IMR-90 (cell line): ENCODE results near the gene KDM3A. TPM values are rescaled to one million over a fixed set of nuclear protein-coding genes. Genes with fewer than 3 reads are reported as not detected.

Experiments used
- ATAC-seq: fragments of 200-7000 bp; cut with Tn5 transposase; 2 replicates; pipeline ENCODE4 v1.9.1; 2020; ENCODE audit warnings: low read depth, mild to moderate bottlenecking, moderate library complexity
- BruUV-seq: library from RNA; stranded (reverse); fragments of 400-500 nt; replicated peaks from 2 replicates; lab custom pipeline; 2021; lab: Mats Ljungman, UMichigan
- CTCF ChIA-PET: fragments of 300-600 bp; formaldehyde crosslinking; extraction: SDS; loops from one replicate; lab custom pipeline; 2021; ENCODE audit warnings: antibody characterized with exemption; lab: Yijun Ruan, JAX
- POLR2A ChIA-PET: fragments of 300-600 bp; sonication (Branson Sonifier 250); formaldehyde crosslinking; loops from one replicate; lab custom pipeline; 2022; ENCODE audit warnings: antibody characterized with exemption; ENCODE audit not compliant: unreplicated experiment; lab: Charles Lee
- DNase-seq: peaks from one replicate; pipeline ENCODE4 v3.0.0; 2013
- H2AFZ ChIP-seq: replicated peaks from 2 replicates; pipeline ENCODE3; 2013; ENCODE audit warnings: low read length, mild to moderate bottlenecking; ENCODE audit not compliant: poor library complexity
- H2AK5ac ChIP-seq: 2 replicates; pipeline ENCODE4 v1.6.1; 2013; ENCODE audit warnings: low read depth, low read length, inconsistent platforms
- H2AK9ac ChIP-seq: replicated peaks from 2 replicates; pipeline ENCODE3; 2013; ENCODE audit warnings: mild to moderate bottlenecking, low read depth, low read length, moderate library complexity; ENCODE audit not compliant: poor library complexity
- H2BK120ac ChIP-seq: 2 replicates; pipeline ENCODE4 v1.6.1; 2013; ENCODE audit warnings: low read depth, low read length, inconsistent platforms
- H2BK15ac ChIP-seq: 3 replicates; pipeline ENCODE4 v1.6.1; 2013; ENCODE audit warnings: low read depth, low read length, inconsistent platforms
- H2BK20ac ChIP-seq: 2 replicates; pipeline ENCODE4 v1.6.1; 2013; ENCODE audit warnings: low read depth, mild to moderate bottlenecking, inconsistent platforms, low read length, moderate library complexity
- H2BK5ac ChIP-seq: 2 replicates; pipeline ENCODE4 v1.6.1; 2013; ENCODE audit warnings: mild to moderate bottlenecking, low read depth, low read length, inconsistent platforms; ENCODE audit not compliant: poor library complexity, severe bottlenecking
- H3K14ac ChIP-seq: replicated peaks from 2 replicates; pipeline ENCODE4 v1.6.1; 2013; ENCODE audit warnings: low read depth, low read length, inconsistent platforms
- H3K18ac ChIP-seq: 2 replicates; pipeline ENCODE4 v1.6.1; 2013; ENCODE audit warnings: low read depth, low read length, control low read depth
- H3K23ac ChIP-seq: 2 replicates; pipeline ENCODE4 v1.6.1; 2013; ENCODE audit warnings: low read depth, low read length, inconsistent platforms
- H3K27ac ChIP-seq: 2 replicates; pipeline ENCODE4 v1.5.1; 2013; ENCODE audit warnings: mild to moderate bottlenecking, control low read depth, low read length; ENCODE audit not compliant: insufficient read depth
- H3K27me3 ChIP-seq: 2 replicates; pipeline ENCODE4 v1.6.1; 2013; ENCODE audit warnings: low read length; ENCODE audit not compliant: control insufficient read depth, insufficient read depth
- H3K36me3 ChIP-seq: 2 replicates; pipeline ENCODE4 v1.6.1; 2013; ENCODE audit warnings: low read length, mixed read lengths; ENCODE audit not compliant: control insufficient read depth, insufficient read depth
- H3K4ac ChIP-seq: 2 replicates; pipeline ENCODE4 v1.6.1; 2013; ENCODE audit warnings: low read depth, low read length, inconsistent platforms
- H3K4me1 ChIP-seq: 2 replicates; pipeline ENCODE4 v1.6.1; 2013; ENCODE audit warnings: low read length, mixed read lengths; ENCODE audit not compliant: control insufficient read depth, insufficient read depth
- H3K4me2 ChIP-seq: 2 replicates; pipeline ENCODE4 v1.6.1; 2013; ENCODE audit warnings: low read depth, mild to moderate bottlenecking, control low read depth, low read length, moderate library complexity
- H3K4me3 ChIP-seq: 2 replicates; pipeline ENCODE4 v1.5.1; 2013; ENCODE audit warnings: low read depth, mild to moderate bottlenecking, control low read depth, low read length, moderate library complexity; ENCODE audit not compliant: insufficient read depth
- H3K56ac ChIP-seq: 2 replicates; pipeline ENCODE4 v1.6.1; 2013; ENCODE audit warnings: low read length, inconsistent platforms; ENCODE audit not compliant: insufficient read depth; ENCODE audit errors: extremely low read depth
- H3K79me1 ChIP-seq, 2 experiments: 2 replicates each; pipeline ENCODE4 v1.6.1; 2013; ENCODE audit warnings: low read length in 2 of 2, inconsistent platforms in 1 of 2, low read depth in 1 of 2
- H3K9ac ChIP-seq: 2 replicates; pipeline ENCODE4 v1.6.1; 2013; ENCODE audit warnings: low read depth, low read length, control low read depth
- H3K9me1 ChIP-seq: 2 replicates; pipeline ENCODE4 v1.6.1; 2013; ENCODE audit warnings: low read length, inconsistent platforms; ENCODE audit not compliant: insufficient read depth
- H3K9me3 ChIP-seq: 2 replicates; pipeline ENCODE4 v1.6.1; 2013; ENCODE audit warnings: low read length; ENCODE audit not compliant: control insufficient read depth, insufficient read depth
- H4K20me1 ChIP-seq: 2 replicates; pipeline ENCODE4 v1.6.1; 2013; ENCODE audit warnings: low read length, inconsistent platforms; ENCODE audit not compliant: insufficient read depth
- H4K5ac ChIP-seq: 2 replicates; pipeline ENCODE4 v1.6.1; 2013; ENCODE audit warnings: mild to moderate bottlenecking, low read depth, low read length, control low read depth
- H4K8ac ChIP-seq, 2 experiments: 2 replicates each; pipeline ENCODE4 v1.6.1; 2013; ENCODE audit warnings: low read depth in 2 of 2, low read length in 2 of 2, control low read depth in 1 of 2, inconsistent platforms in 1 of 2
- H4K91ac ChIP-seq: 2 replicates; pipeline ENCODE4 v1.6.1; 2013; ENCODE audit warnings: low read depth, low read length, inconsistent platforms; ENCODE audit not compliant: insufficient read depth
- BHLHE40 ChIP-seq: fragments of 150-350 bp; IDR thresholded peaks from 2 replicates; pipeline ENCODE4 v1.6.1; 2016; ENCODE audit warnings: mild to moderate bottlenecking, low read depth, low read length
- CEBPB ChIP-seq: IDR thresholded peaks from 2 replicates; pipeline ENCODE4 v1.6.1; 2012; ENCODE audit warnings: low read depth, low read length, improper control_type of control experiment
- CHD1 ChIP-seq: IDR thresholded peaks from 2 replicates; pipeline ENCODE4 v1.6.1; 2012; ENCODE audit warnings: low read depth, low read length, improper control_type of control experiment
- FOS ChIP-seq: fragments of 150-350 bp; IDR thresholded peaks from 2 replicates; pipeline ENCODE4 v1.6.1; 2016; ENCODE audit warnings: low read depth, low read length
- MAFK ChIP-seq: IDR thresholded peaks from 2 replicates; pipeline ENCODE4 v1.6.1; 2012; ENCODE audit warnings: low read depth, low read length, improper control_type of control experiment
- MAZ ChIP-seq: IDR thresholded peaks from 2 replicates; pipeline ENCODE4 v1.6.1; 2012; ENCODE audit warnings: low read depth, mild to moderate bottlenecking, low read length, improper control_type of control experiment, moderate library complexity, borderline replicate concordance
- MXI1 ChIP-seq: IDR thresholded peaks from 2 replicates; pipeline ENCODE4 v1.6.1; 2012; ENCODE audit warnings: low read depth, mild to moderate bottlenecking, low read length, moderate library complexity, borderline replicate concordance
- NFE2L2 ChIP-seq: fragments of 150-350 bp; IDR thresholded peaks from 2 replicates; pipeline ENCODE4 v1.6.1; 2016; ENCODE audit warnings: low read depth, mild to moderate bottlenecking, low read length
- POLR2A ChIP-seq: IDR thresholded peaks from 2 replicates; pipeline ENCODE4 v1.6.1; 2012; ENCODE audit warnings: mild to moderate bottlenecking, low read depth, low read length
- RAD21 ChIP-seq: IDR thresholded peaks from 2 replicates; pipeline ENCODE4 v1.6.1; 2012; ENCODE audit warnings: low read length, improper control_type of control experiment
- RCOR1 ChIP-seq: IDR thresholded peaks from 2 replicates; pipeline ENCODE4 v1.6.1; 2012; ENCODE audit warnings: mild to moderate bottlenecking, low read length, improper control_type of control experiment; ENCODE audit not compliant: insufficient replicate concordance
- RFX5 ChIP-seq: IDR thresholded peaks from 2 replicates; pipeline ENCODE4 v1.8.0; 2012; ENCODE audit warnings: low read depth, mild to moderate bottlenecking, low read length, moderate library complexity
- SMC3 ChIP-seq: fragments of 150-350 bp; IDR thresholded peaks from 2 replicates; pipeline ENCODE4 v1.6.1; 2016; ENCODE audit warnings: low read depth, mild to moderate bottlenecking, antibody characterized with exemption, low read length, moderate library complexity
- WGBS, 2 experiments: methylation state at CpG; one replicate each; pipeline versions ENCODE4 v1.1.5 to v1.1.7; 2013; ENCODE audit warnings: missing lambda C conversion rate in 2 of 2; ENCODE audit not compliant: insufficient read length in 1 of 2; ENCODE audit errors: extremely low coverage in 2 of 2; 5-methylcytosine and 5-hydroxymethylcytosine counted together
- dilution Hi-C: fragments of 300-500 bp; cut with HindIII; formaldehyde crosslinking; loops from one replicate; pipeline ENCODE4 v1.14.3; 2018; ENCODE audit warnings: low sequenced_read_pairs; ENCODE audit not compliant: unreplicated experiment
- in situ Hi-C: fragments of 300-500 bp; cut with MboI; formaldehyde crosslinking; loops from 3 replicates; pipeline ENCODE4 v1.14.3; 2019; ENCODE audit warnings: low sequenced_read_pairs, inconsistent platforms, mixed read lengths
- intact Hi-C: fragments of 100-400 bp; cut with micrococcal nuclease; formaldehyde crosslinking; loops from 2 replicates; pipeline ENCODE4 v1.10.0; 2022
- polyA plus RNA-seq, 3 experiments: library from polyadenylated mRNA; depleted of rRNA; stranded (reverse); fragments of >200 nt; gene quantifications; 2 replicates each; pipeline ENCODE4 v1.2.3, GENCODE V29; 2012; ENCODE audit warnings: low replicate concordance in 1 of 3
- total RNA-seq: library from RNA; depleted of rRNA; stranded (reverse); fragments of >200 nt; gene quantifications from 2 replicates; pipeline ENCODE4 v1.2.3, GENCODE V29; 2012
- TF ChIP-seq, protein P1 (sequence below): fragments of 150-350 bp; IDR thresholded peaks from 2 replicates; pipeline ENCODE4 v1.6.1; 2017; ENCODE audit warnings: mild to moderate bottlenecking, antibody characterized with exemption, low read length, low read depth
- TF ChIP-seq, protein P2 (sequence below): conservative IDR thresholded peaks from 2 replicates; pipeline ENCODE4 v1.5.1; 2012; ENCODE audit warnings: mild to moderate bottlenecking, low read depth, low read length, improper control_type of control experiment
- TF ChIP-seq, protein P3 (sequence below): fragments of 150-350 bp; IDR thresholded peaks from 2 replicates; pipeline ENCODE4 v1.6.1; 2016; ENCODE audit warnings: low read depth, mild to moderate bottlenecking, low read length, moderate library complexity, borderline replicate concordance

Gene KDM3A
- total and polyA plus RNA-seq, 2 of the 4 experiments (the other 2 are of a cell fraction) = 24.8 to 33.3 TPM

- H3K4me1 ChIP-seq = peaks cover 6% of the 10 kb centered on the region; the same call in 1 of the 2 replicates
- H4K8ac ChIP-seq = no peak overlapping the region
- H4K5ac ChIP-seq = no peak overlapping the region
- POLR2A ChIA-PET = no interaction called here
- TF ChIP-seq CEBPB = no peak
- no peak for TF ChIP-seq SMC3
- TF ChIP-seq, protein P1, sequence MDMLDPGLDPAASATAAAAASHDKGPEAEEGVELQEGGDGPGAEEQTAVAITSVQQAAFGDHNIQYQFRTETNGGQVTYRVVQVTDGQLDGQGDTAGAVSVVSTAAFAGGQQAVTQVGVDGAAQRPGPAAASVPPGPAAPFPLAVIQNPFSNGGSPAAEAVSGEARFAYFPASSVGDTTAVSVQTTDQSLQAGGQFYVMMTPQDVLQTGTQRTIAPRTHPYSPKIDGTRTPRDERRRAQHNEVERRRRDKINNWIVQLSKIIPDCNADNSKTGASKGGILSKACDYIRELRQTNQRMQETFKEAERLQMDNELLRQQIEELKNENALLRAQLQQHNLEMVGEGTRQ = no peak
- no peak for TF ChIP-seq MAFK
- no peak for TF ChIP-seq FOS
- TF ChIP-seq BHLHE40 = no peak
- no peak for TF ChIP-seq MAZ
- no peak for TF ChIP-seq RCOR1
- no peak for TF ChIP-seq POLR2A
- TF ChIP-seq, protein P2, sequence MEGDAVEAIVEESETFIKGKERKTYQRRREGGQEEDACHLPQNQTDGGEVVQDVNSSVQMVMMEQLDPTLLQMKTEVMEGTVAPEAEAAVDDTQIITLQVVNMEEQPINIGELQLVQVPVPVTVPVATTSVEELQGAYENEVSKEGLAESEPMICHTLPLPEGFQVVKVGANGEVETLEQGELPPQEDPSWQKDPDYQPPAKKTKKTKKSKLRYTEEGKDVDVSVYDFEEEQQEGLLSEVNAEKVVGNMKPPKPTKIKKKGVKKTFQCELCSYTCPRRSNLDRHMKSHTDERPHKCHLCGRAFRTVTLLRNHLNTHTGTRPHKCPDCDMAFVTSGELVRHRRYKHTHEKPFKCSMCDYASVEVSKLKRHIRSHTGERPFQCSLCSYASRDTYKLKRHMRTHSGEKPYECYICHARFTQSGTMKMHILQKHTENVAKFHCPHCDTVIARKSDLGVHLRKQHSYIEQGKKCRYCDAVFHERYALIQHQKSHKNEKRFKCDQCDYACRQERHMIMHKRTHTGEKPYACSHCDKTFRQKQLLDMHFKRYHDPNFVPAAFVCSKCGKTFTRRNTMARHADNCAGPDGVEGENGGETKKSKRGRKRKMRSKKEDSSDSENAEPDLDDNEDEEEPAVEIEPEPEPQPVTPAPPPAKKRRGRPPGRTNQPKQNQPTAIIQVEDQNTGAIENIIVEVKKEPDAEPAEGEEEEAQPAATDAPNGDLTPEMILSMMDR = no peak
- TF ChIP-seq RAD21 = no peak
- TF ChIP-seq RFX5 = no peak
- no peak for TF ChIP-seq MXI1
- TF ChIP-seq NFE2L2 = no peak
- TF ChIP-seq CHD1 = no peak
- TF ChIP-seq, protein P3, sequence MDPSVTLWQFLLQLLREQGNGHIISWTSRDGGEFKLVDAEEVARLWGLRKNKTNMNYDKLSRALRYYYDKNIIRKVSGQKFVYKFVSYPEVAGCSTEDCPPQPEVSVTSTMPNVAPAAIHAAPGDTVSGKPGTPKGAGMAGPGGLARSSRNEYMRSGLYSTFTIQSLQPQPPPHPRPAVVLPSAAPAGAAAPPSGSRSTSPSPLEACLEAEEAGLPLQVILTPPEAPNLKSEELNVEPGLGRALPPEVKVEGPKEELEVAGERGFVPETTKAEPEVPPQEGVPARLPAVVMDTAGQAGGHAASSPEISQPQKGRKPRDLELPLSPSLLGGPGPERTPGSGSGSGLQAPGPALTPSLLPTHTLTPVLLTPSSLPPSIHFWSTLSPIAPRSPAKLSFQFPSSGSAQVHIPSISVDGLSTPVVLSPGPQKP = no peak
- no peak overlapping the region for H2BK120ac ChIP-seq
- no TSS peak for BruUV-seq
- in situ Hi-C loops = no loop called here
- no peak overlapping the region for H3K4me2 ChIP-seq
- no peak overlapping the region for H3K56ac ChIP-seq
- no peaks in the 10 kb centered on the region for H3K9me3 ChIP-seq
- no peak overlapping the region for H2BK5ac ChIP-seq
- H3K9me1 ChIP-seq = 0 out of 2 replicates have a peak, but pooled peaks cover 4% of the 10 kb centered on the region
- DNase-seq = no peak
- H2AFZ ChIP-seq = no peak overlapping the region
- dilution Hi-C loops = no loop called here
- no peak overlapping the region for H4K91ac ChIP-seq
- H3K9ac ChIP-seq = no peak overlapping the region
- H3K4ac ChIP-seq = no peak overlapping the region
- no peak overlapping the region for H2BK20ac ChIP-seq
- no peak overlapping the region for H3K18ac ChIP-seq
- intact Hi-C loops = loop anchor here (5.0 kb wide), 3 partner anchors 35 to 255 kb away; partner anchors contain the start of genes KDM3A and RNF103
- no peak overlapping the region for H2BK15ac ChIP-seq
- WGBS, 2 experiments = 96% methylated on average over 3 of the region's 3 CpGs; no CpG with 5 or more reads in 1 of the 2 experiments
- H3K14ac ChIP-seq = 0 out of 2 replicates have a peak overlapping the region, but pooled peaks have one; percentile 19
- no peaks in the 10 kb centered on the region for H3K27me3 ChIP-seq
- CTCF ChIA-PET = no interaction called here
- peaks cover 11% of the 10 kb centered on the region for H4K20me1 ChIP-seq
- H3K36me3 ChIP-seq = peaks cover 56% of the 10 kb centered on the region
- H3K79me1 ChIP-seq = peaks cover 26 to 45% of the 10 kb centered on the region in 2 experiments
- peak; percentile 12 for ATAC-seq
- 0 out of 2 replicates have a peak overlapping the region, but pooled peaks have one; percentile 37 for H3K23ac ChIP-seq
- no peak overlapping the region for H2AK5ac ChIP-seq
- no peak overlapping the region for H3K27ac ChIP-seq
- H2AK9ac ChIP-seq = no peak overlapping the region
- no peak overlapping the region for H3K4me3 ChIP-seq
Observed at GRCh38 chr2:86476918-86477317, 35.7 kb downstream of the KDM3A start.
